ENCODE measurements around the gene ANKRD2. TPM values are rescaled to one million over a fixed set of nuclear protein-coding genes. Genes with fewer than 3 reads are reported as not detected.
A peak's percentile ranks its signal among the peaks of the same experiment; 100 is the strongest.

Gene ANKRD2
- total RNA-seq, 2 donors from 2014 or later, result 1.9 TPM; not detected in 1

- no peaks in the 10 kb centered on the region for H3K27me3 ChIP-seq (replicated peaks; ENCODE audit: insufficient read depth)
- no peak for TF ChIP-seq CTCF (IDR thresholded peaks at IDR 0.05)
- ATAC-seq (ENCODE audit: insufficient number of reproducible peaks, low FRiP score, low read depth), result no peak
Observed at GRCh38 chr10:97631098-97631497, 58.5 kb downstream of the ANKRD2 start.

GRCh38 chr10:97632949-97633884, 60.6 kb downstream of the ANKRD2 start, which contains the start of gene MORN4:
TSS of gene MORN4 (minus strand) at chr10:97633500. CDS start at chr10:97619653, 13,847 bp downstream.
- TF ChIP-seq CTCF (IDR thresholded peaks at IDR 0.05), result no peak
- Histone ChIP-seq H3K9me3 (no peaks in the 10 kb centered on the region), H3K36me3 (no peaks in the 10 kb centered on the region), H3K4me1 (ENCODE audit: control insufficient read depth in 1 of 2, low read depth in 2 of 2) (peaks cover 4 to 8% of the 10 kb centered on the region in 2 donors), H3K4me3 (peak within 1 kb of the TSS; percentile 87), H3K27ac (no peak within 1 kb of the TSS), H3K27me3 (replicated peaks; ENCODE audit: insufficient read depth) (no peaks in the 10 kb centered on the region)
- peak; percentile 80 for DNase-seq (ENCODE audit: low spot score)
- peak; percentile 87 for ATAC-seq (ENCODE audit: insufficient number of reproducible peaks, low FRiP score, low read depth)

More at GRCh38 chr10:97631098-97631497, 58.5 kb downstream of the ANKRD2 start:
- Histone ChIP-seq H3K9me3 (no peaks in the 10 kb centered on the region), H3K4me3 (no peak overlapping the region), H3K36me3 (no peaks in the 10 kb centered on the region), H3K27ac (no peak overlapping the region), H3K4me1 (ENCODE audit: control insufficient read depth in 1 of 2, low read depth in 2 of 2) (peaks cover 4 to 13% of the 10 kb centered on the region in 2 donors)
- DNase-seq (ENCODE audit: low spot score), result no peak

Other genes with a start within 250 kb of the ANKRD2 start
- gene FRAT2, start 238.1 kb upstream of the ANKRD2 start, total RNA-seq, result 10 to 100 TPM in 1 of 2 donors, 1 to 10 TPM in 1; 8.3 to 15.0 TPM
- gene RRP12, start 171.4 kb upstream of the ANKRD2 start, total RNA-seq, result 10 to 100 TPM; 17.7 to 29.3 TPM
- 100 to 1,000 TPM; 199 to 231 TPM for gene PGAM1, start 146.6 kb upstream of the ANKRD2 start, total RNA-seq
- 10 to 100 TPM; 23.4 to 38.0 TPM for gene EXOSC1, start 126.8 kb upstream of the ANKRD2 start, total RNA-seq
- 10 to 100 TPM; 23.4 to 31.7 TPM for gene ZDHHC16, start 126.6 kb upstream of the ANKRD2 start, total RNA-seq
- gene MMS19, start 74.4 kb upstream of the ANKRD2 start, total RNA-seq, result 100 to 1,000 TPM in 1 of 2 donors, 10 to 100 TPM in 1; 46.8 to 108 TPM
- gene UBTD1, start 73.9 kb upstream of the ANKRD2 start, total RNA-seq, result 10 to 100 TPM; 10.2 to 20.4 TPM
- 10 to 100 TPM in 1 of 2 donors, 1 to 10 TPM in 1; 7.0 to 12.3 TPM for gene HOGA1, start 11.6 kb downstream of the ANKRD2 start, total RNA-seq
- gene C10orf62, start 16.9 kb downstream of the ANKRD2 start, total RNA-seq, result 1 to 10 TPM in 1 of 2 donors, not detected in 1; 1.2 TPM
- gene MORN4, start 60.7 kb downstream of the ANKRD2 start, total RNA-seq, result 1 to 10 TPM; 3.5 to 6.6 TPM
- gene PI4K2A, start 67.9 kb downstream of the ANKRD2 start, total RNA-seq, result 10 to 100 TPM; 18.0 to 22.9 TPM
- 10 to 100 TPM in 1 of 2 donors, 1 to 10 TPM in 1; 9.5 to 25.6 TPM for gene AVPI1, start 114.5 kb downstream of the ANKRD2 start, total RNA-seq
- 10 to 100 TPM; 85.0 to 97.9 TPM for gene MARVELD1, start 141.0 kb downstream of the ANKRD2 start, total RNA-seq
- gene ZFYVE27, start 164.3 kb downstream of the ANKRD2 start, total RNA-seq, result 10 to 100 TPM; 24.8 to 25.5 TPM
- 1 to 10 TPM in 1 of 2 donors, under 1 TPM in 1; 0.41 to 1.8 TPM for gene SFRP5, start 199.2 kb downstream of the ANKRD2 start, total RNA-seq